GM18502 (cell line): ENCODE measurements around the gene SLC24A4.

ENCODE experiments used
- ATAC-seq: cut with Tn5 transposase; IDR thresholded peaks from one replicate; pipeline ENCODE4 v1.9.1; 2021; ENCODE audit warnings: mild to moderate bottlenecking; ENCODE audit not compliant: unreplicated experiment, poor library complexity

SLC24A4 gene

GRCh38 chr14:92316176-92316575 is 6.8 kb upstream of the SLC24A4 start:
- ATAC-seq = no peak

GRCh38 chr14:92316937-92317336 is 6.0 kb upstream of the SLC24A4 start:
- no peak for ATAC-seq

- ATAC-seq = no peak
Measured at GRCh38 chr14:92317511-92317910, 5.5 kb upstream of the SLC24A4 start.

GRCh38 chr14:92321701-92322100 is 1.3 kb upstream of the SLC24A4 start:
- no peak for ATAC-seq

GRCh38 chr14:92322516-92322915 is 449 bp upstream of the SLC24A4 start:
- no peak for ATAC-seq

GRCh38 chr14:92323916-92324818 is 1.2 kb downstream of the SLC24A4 start:
- ATAC-seq = no peak

- ATAC-seq = no peak
Measured at GRCh38 chr14:92325835-92326234, 2.9 kb downstream of the SLC24A4 start.

GRCh38 chr14:92328664-92329255 is 5.8 kb downstream of the SLC24A4 start:
- no peak for ATAC-seq

GRCh38 chr14:92334050-92334449 is 11.1 kb downstream of the SLC24A4 start:
- ATAC-seq = no peak

- ATAC-seq = no peak
Measured at GRCh38 chr14:92336363-92336762, 13.4 kb downstream of the SLC24A4 start.

- ATAC-seq = no peak
Measured at GRCh38 chr14:92339426-92339825, 16.5 kb downstream of the SLC24A4 start.

GRCh38 chr14:92340071-92340470 is 17.1 kb downstream of the SLC24A4 start:
- ATAC-seq = no peak

- no peak for ATAC-seq
Measured at GRCh38 chr14:92340931-92341330, 18.0 kb downstream of the SLC24A4 start.

GRCh38 chr14:92341791-92342190 is 18.8 kb downstream of the SLC24A4 start:
- no peak for ATAC-seq

GRCh38 chr14:92348154-92348553 is 25.2 kb downstream of the SLC24A4 start:
- no peak for ATAC-seq

- no peak for ATAC-seq
Measured at GRCh38 chr14:92351750-92352149, 28.8 kb downstream of the SLC24A4 start.

- no peak for ATAC-seq
Measured at GRCh38 chr14:92352158-92352985, 29.4 kb downstream of the SLC24A4 start.

GRCh38 chr14:92353447-92353846 is 30.5 kb downstream of the SLC24A4 start:
- no peak for ATAC-seq

GRCh38 chr14:92356677-92357076 is 33.7 kb downstream of the SLC24A4 start:
- no peak for ATAC-seq

- no peak for ATAC-seq
Measured at GRCh38 chr14:92360651-92361370, 37.8 kb downstream of the SLC24A4 start.
